ENCODE data around the gene FOXI3. TPM values are rescaled to one million over a fixed set of nuclear protein-coding genes. Genes with fewer than 3 reads are reported as not detected.

FOXI3 gene
- polyA plus RNA-seq (ENCODE audit: low read depth in 6 of 6): under 1 TPM in 1 of 6 donors, not detected in 5; 0.19 TPM

GRCh38 chr2:88452565-88452905, at the start of gene FOXI3:
TSS of gene FOXI3 (minus strand) at chr2:88452693. CDS start at chr2:88452535, 158 bp downstream.
- ATAC-seq (ENCODE audit: low read depth in 2 of 2) (peak; percentile 31 to 36), DNase-seq (no peak)
- peak within 1 kb of the TSS in 2 of 6 donors; percentile 24 to 39 for H3K27ac Mint-ChIP-seq
- peaks cover 51 to 63% (median 61%) of the 10 kb centered on the region in 3 donors for H3K27me3 Mint-ChIP-seq
- peak within 1 kb of the TSS; percentile 81 to 91 (median 86) for H3K4me3 Mint-ChIP-seq
- H3K4me1 Mint-ChIP-seq: peaks cover 9 to 13% (median 11%) of the 10 kb centered on the region in 3 donors
- peaks cover 0 to 6% (median 0%) of the 10 kb centered on the region in 7 donors for H3K9me3 Mint-ChIP-seq
- peaks cover 0 to 4% of the 10 kb centered on the region in 2 donors for H3K36me3 Mint-ChIP-seq

DNA sequence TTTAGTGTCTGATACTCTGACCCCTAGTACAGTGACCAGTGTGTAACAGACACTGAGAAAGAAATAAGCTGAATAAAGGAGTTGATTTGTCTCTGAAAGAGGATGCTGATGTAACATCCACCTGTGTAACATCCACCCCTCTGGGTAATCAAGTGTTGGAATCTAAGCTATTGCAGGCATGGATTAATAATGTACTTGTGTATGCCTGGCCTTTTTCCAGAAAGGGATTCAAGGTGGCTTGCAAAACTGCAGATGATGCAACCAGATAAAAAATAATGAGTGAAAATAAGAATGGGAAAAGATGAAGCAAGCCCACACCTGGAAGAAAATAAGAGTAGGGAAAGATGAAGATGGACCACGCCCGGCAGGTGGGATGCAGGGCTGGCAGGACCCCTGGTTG, 48.2 kb upstream of the FOXI3 start:
- DNase-seq (no peak), ATAC-seq (ENCODE audit: low read depth in 2 of 2) (no peak)
- Mint-ChIP-seq H3K27me3 (peaks cover 16 to 33% (median 28%) of the 10 kb centered on the region in 3 donors), H3K4me1 (no peaks in the 10 kb centered on the region), H3K36me3 (peaks cover 4 to 8% of the 10 kb centered on the region in 2 donors), H3K4me3 (no peak overlapping the region), H3K27ac (no peak overlapping the region), H3K9me3 (peaks cover 5 to 13% (median 6%) of the 10 kb centered on the region in 7 donors)

GRCh38 chr2:88499204-88499603, 46.7 kb upstream of the FOXI3 start:
- Mint-ChIP-seq H3K4me1 (no peaks in the 10 kb centered on the region), H3K36me3 (peaks cover 4 to 8% of the 10 kb centered on the region in 2 donors), H3K27ac (no peak overlapping the region), H3K27me3 (peaks cover 16 to 34% (median 28%) of the 10 kb centered on the region in 3 donors), H3K4me3 (no peak overlapping the region), H3K9me3 (peaks cover 5 to 13% (median 6%) of the 10 kb centered on the region in 7 donors)
- DNase-seq: no peak
- ATAC-seq (ENCODE audit: low read depth in 2 of 2): no peak

DNA sequence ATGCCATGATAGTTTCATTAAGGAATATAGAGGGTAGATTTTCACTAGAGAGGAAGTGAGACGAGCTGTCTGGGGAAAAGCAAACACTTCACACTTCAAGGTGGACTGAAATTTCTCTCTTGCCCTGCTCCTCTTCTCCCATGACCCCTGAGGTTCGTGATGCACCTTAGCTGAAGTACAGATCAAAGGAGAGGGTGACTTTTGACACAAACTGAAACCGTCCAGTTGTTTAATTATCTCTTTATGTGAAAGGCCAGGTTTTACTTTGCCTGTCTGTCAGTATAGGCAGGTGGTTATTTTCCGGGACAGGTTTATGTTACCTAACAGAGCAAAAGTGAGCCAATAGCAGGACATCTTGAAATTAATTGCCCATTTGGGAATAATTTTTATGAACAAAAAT, 41.0 kb upstream of the FOXI3 start:
- peaks cover 0 to 2% (median 0%) of the 10 kb centered on the region in 7 donors for H3K9me3 Mint-ChIP-seq
- no peak for ATAC-seq (ENCODE audit: low read depth in 2 of 2)
- H3K27ac Mint-ChIP-seq: no peak overlapping the region
- no peaks in the 10 kb centered on the region for H3K4me1 Mint-ChIP-seq
- no peak overlapping the region for H3K4me3 Mint-ChIP-seq
- no peak for DNase-seq
- no peaks in the 10 kb centered on the region for H3K36me3 Mint-ChIP-seq
- H3K27me3 Mint-ChIP-seq: peaks cover 8 to 30% (median 20%) of the 10 kb centered on the region in 3 donors

- no peaks in the 10 kb centered on the region for H3K9me3 Mint-ChIP-seq
- H3K4me3 Mint-ChIP-seq: no peak overlapping the region
- DNase-seq (no peak), ATAC-seq (ENCODE audit: low read depth in 2 of 2) (no peak)
- H3K36me3 Mint-ChIP-seq: no peaks in the 10 kb centered on the region
- no peaks in the 10 kb centered on the region for H3K4me1 Mint-ChIP-seq
- H3K27ac Mint-ChIP-seq: no peak overlapping the region
- H3K27me3 Mint-ChIP-seq: peaks cover 8 to 30% (median 20%) of the 10 kb centered on the region in 3 donors
Observed at GRCh38 chr2:88492002-88492401, 39.5 kb upstream of the FOXI3 start.

DNA sequence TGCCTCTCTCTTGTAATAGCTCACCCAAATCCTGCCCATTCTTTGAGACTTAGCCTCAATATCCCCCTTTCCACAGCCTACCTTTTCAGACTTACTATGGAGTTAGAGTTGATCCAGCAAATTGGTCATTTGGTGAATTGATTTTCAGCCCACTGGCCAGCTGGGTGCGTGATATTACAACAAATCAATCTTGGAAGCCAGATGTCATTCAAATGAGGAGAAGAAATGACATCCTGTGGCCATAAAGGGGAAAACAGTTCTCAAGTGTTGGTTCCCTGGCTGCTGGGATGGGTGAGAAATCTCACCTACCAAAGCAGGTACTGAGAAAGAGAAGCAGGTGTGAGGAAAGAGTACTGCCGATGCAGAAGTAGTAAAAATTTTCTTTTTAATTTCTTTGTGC, 36.7 kb upstream of the FOXI3 start:
- peaks cover 4 to 18% (median 15%) of the 10 kb centered on the region in 3 donors for H3K27me3 Mint-ChIP-seq
- H3K9me3 Mint-ChIP-seq: no peaks in the 10 kb centered on the region
- ATAC-seq (ENCODE audit: low read depth in 2 of 2) (no peak), DNase-seq (no peak)
- no peaks in the 10 kb centered on the region for H3K36me3 Mint-ChIP-seq
- H3K4me1 Mint-ChIP-seq: no peaks in the 10 kb centered on the region
- no peak overlapping the region for H3K27ac Mint-ChIP-seq
- H3K4me3 Mint-ChIP-seq: peak overlapping the region in 1 of 8 donors; percentile 42

- H3K4me3 Mint-ChIP-seq: no peak overlapping the region
- DNase-seq (no peak), ATAC-seq (ENCODE audit: low read depth in 2 of 2) (no peak)
- no peaks in the 10 kb centered on the region for H3K9me3 Mint-ChIP-seq
- H3K27ac Mint-ChIP-seq: no peak overlapping the region
- H3K36me3 Mint-ChIP-seq: no peaks in the 10 kb centered on the region
- peaks cover 17 to 39% (median 27%) of the 10 kb centered on the region in 3 donors for H3K27me3 Mint-ChIP-seq
- H3K4me1 Mint-ChIP-seq: no peaks in the 10 kb centered on the region
Observed at GRCh38 chr2:88483200-88483599, 30.7 kb upstream of the FOXI3 start.

DNA sequence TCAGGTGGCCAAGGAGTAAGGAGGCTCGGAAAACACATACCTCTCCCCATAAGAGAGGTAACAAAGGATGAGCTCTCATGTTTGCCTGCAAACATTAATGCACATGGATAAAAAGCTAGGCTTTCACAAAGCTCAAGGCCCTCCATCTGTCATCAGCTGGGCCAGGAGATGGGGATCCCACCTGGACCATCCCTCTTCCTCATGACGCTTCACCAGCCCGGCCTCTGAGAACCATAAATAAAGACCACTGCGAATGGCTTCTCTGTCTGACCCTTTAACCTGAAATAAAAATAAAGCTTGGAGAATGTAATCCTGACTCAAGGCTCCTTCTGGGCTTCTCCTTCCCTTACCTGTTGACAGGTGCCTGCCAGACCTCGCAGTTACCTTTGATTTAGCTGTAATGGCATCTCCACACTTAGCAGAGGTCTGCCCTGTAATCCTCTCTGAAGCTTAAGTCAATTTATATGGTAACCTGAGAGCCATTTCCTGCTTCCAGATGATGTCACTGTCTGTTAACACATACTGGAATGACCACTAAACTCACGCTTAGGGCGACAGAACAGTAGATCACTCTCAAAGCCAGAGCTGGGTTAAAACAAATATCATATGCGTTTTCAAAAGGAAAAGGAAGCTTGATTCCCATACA, 29.3 kb upstream of the FOXI3 start:
- Mint-ChIP-seq H3K4me1 (no peaks in the 10 kb centered on the region), H3K27me3 (peaks cover 17 to 45% (median 33%) of the 10 kb centered on the region in 3 donors), H3K27ac (no peak overlapping the region), H3K4me3 (no peak overlapping the region), H3K36me3 (no peaks in the 10 kb centered on the region), H3K9me3 (no peaks in the 10 kb centered on the region)
- no peak for DNase-seq
- ATAC-seq (ENCODE audit: low read depth in 2 of 2): no peak

GRCh38 chr2:88472811-88473210, 20.3 kb upstream of the FOXI3 start:
- Mint-ChIP-seq H3K27me3 (peaks cover 13 to 26% (median 13%) of the 10 kb centered on the region in 3 donors), H3K36me3 (peaks cover 0 to 5% of the 10 kb centered on the region in 2 donors), H3K9me3 (peaks cover 0 to 9% (median 4%) of the 10 kb centered on the region in 7 donors), H3K4me3 (no peak overlapping the region), H3K4me1 (no peaks in the 10 kb centered on the region), H3K27ac (no peak overlapping the region)
- DNase-seq (no peak), ATAC-seq (ENCODE audit: low read depth in 2 of 2) (no peak)

DNA sequence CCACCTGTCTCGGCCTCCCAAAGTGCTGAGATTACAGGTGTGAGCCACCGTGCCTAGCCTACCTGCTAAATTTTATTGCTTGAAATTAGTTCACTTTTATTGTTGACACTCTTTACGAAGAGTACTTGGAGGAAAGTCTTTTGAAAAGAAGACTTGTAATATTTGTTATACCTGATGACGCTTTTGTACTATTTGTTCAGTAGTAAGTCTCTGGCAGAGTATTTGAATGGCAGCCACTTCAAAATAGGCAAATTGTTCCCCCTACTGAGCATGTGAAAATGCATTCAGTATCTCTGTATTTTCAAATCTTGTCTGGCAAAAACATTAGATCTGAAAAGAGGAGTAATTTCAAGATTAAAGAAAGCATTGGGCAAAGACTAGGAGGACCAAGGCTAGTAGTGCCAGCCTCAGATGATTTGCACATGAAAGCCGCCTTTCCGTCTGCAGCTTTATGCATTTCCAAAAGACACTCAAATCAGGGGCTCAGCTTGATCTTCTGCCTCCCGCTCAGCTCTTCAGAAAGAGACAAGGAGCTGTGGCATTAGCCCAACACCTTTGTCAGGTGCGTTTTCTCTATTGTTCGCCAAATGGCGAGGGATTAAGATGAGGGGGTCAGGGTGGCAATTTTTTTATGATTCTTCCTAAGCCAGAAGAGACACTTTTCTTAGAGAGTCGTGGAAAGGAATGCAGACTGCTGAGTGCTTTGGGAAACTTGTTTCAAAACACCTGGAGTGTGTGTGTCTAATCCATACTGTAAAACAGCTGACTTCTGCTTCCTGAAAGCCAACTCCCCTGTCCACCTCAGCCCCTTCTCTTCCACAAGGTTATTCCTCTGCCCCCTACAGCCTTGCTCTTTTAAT, 18.8 kb upstream of the FOXI3 start:
- Mint-ChIP-seq H3K27ac (no peak overlapping the region), H3K36me3 (peaks cover 0 to 5% of the 10 kb centered on the region in 2 donors), H3K4me1 (no peaks in the 10 kb centered on the region), H3K9me3 (peaks cover 0 to 9% (median 4%) of the 10 kb centered on the region in 7 donors), H3K27me3 (peaks cover 11 to 26% (median 11%) of the 10 kb centered on the region in 3 donors), H3K4me3 (no peak overlapping the region)
- no peak for DNase-seq
- no peak for ATAC-seq (ENCODE audit: low read depth in 2 of 2)

GRCh38 chr2:88469202-88470114, 17.0 kb upstream of the FOXI3 start:
- H3K9me3 Mint-ChIP-seq: peaks cover 0 to 9% (median 4%) of the 10 kb centered on the region in 7 donors
- no peak overlapping the region for H3K27ac Mint-ChIP-seq
- ATAC-seq (ENCODE audit: low read depth in 2 of 2): no peak
- peaks cover 0 to 5% of the 10 kb centered on the region in 2 donors for H3K36me3 Mint-ChIP-seq
- no peak overlapping the region for H3K4me3 Mint-ChIP-seq
- no peaks in the 10 kb centered on the region for H3K4me1 Mint-ChIP-seq
- H3K27me3 Mint-ChIP-seq: peaks cover 0 to 23% (median 5%) of the 10 kb centered on the region in 3 donors
- no peak for DNase-seq

GRCh38 chr2:88464153-88464552, 11.7 kb upstream of the FOXI3 start:
- no peak for ATAC-seq (ENCODE audit: low read depth in 2 of 2)
- H3K4me3 Mint-ChIP-seq: no peak overlapping the region
- DNase-seq: no peak
- no peak overlapping the region for H3K27ac Mint-ChIP-seq
- peaks cover 0 to under 1% of the 10 kb centered on the region in 2 donors for H3K36me3 Mint-ChIP-seq
- peaks cover 0 to 2% (median 0%) of the 10 kb centered on the region in 7 donors for H3K9me3 Mint-ChIP-seq
- H3K27me3 Mint-ChIP-seq: peaks cover 13 to 29% (median 15%) of the 10 kb centered on the region in 3 donors
- H3K4me1 Mint-ChIP-seq: no peaks in the 10 kb centered on the region

DNA sequence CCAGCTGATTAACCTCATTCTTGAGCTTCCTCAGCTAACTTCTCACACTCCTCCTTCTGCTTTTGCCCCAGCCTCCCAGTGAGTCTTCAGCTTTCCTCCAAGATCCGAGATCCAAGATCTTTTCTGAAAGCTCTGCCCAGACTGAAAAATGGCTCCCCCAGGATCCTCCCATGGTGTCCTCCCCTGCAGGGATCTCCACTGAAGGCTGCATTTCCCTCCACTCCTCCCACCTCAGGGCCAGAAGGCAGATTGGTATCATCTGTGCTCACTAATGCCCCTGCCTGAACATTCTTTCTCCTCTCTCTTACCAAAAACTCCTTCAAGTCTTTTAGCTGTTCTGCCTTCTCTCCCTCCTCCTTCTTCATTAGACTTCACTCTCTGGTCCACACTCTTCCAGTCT, 6.1 kb upstream of the FOXI3 start:
- Mint-ChIP-seq H3K27ac (no peak overlapping the region), H3K4me3 (no peak overlapping the region), H3K36me3 (peaks cover 0 to 4% of the 10 kb centered on the region in 2 donors), H3K27me3 (peaks cover 39 to 49% (median 49%) of the 10 kb centered on the region in 3 donors), H3K9me3 (peaks cover 0 to 3% (median 0%) of the 10 kb centered on the region in 7 donors), H3K4me1 (peaks cover 0 to 2% (median 0%) of the 10 kb centered on the region in 3 donors)
- ATAC-seq (ENCODE audit: low read depth in 2 of 2) (no peak), DNase-seq (no peak)

All from naive B cell (primary cell).